HepG2 (cell line): ENCODE results near the gene SLC6A7. TPM values are rescaled to one million over a fixed set of nuclear protein-coding genes. Genes with fewer than 3 reads are reported as not detected.

Source experiments
- ATF4 ChIP-seq, 2 experiments: fragments of 450-650 bp in 1 of 2; sonication (generic) in 1 of 2; formaldehyde crosslinking; IDR thresholded peaks; 2 replicates each; pipeline versions ENCODE4 v1.5.0 to v1.8.0; 2020 to 2022; ENCODE audit warnings: mild to moderate bottlenecking in 1 of 2, missing genetic modification reagents in 1 of 2
- CEBPG ChIP-seq: IDR thresholded peaks from 2 replicates; pipeline ENCODE4 v1.6.1; 2016
- GABPA ChIP-seq, 2 experiments: IDR thresholded peaks; 2 replicates each; pipeline ENCODE4 v1.6.1; 2011 to 2016; ENCODE audit warnings: low read depth in 2 of 2, low read length in 1 of 2, missing biosample characterization in 1 of 2, missing genetic modification characterization in 1 of 2
- GZF1 ChIP-seq: sonication (generic); formaldehyde crosslinking; IDR thresholded peaks from 2 replicates; pipeline ENCODE4 v1.5.1; 2020; ENCODE audit warnings: mild to moderate bottlenecking, missing genetic modification reagents
- HDAC1 ChIP-seq: sonication (generic); formaldehyde crosslinking; IDR thresholded peaks from 2 replicates; pipeline ENCODE4 v1.5.1; 2020; ENCODE audit warnings: mild to moderate bottlenecking, missing genetic modification reagents
- HOXA3 ChIP-seq: sonication (generic); formaldehyde crosslinking; IDR thresholded peaks from 2 replicates; pipeline ENCODE4 v1.5.0; 2020; ENCODE audit warnings: missing genetic modification reagents
- MIER2 ChIP-seq: IDR thresholded peaks from 2 replicates; pipeline ENCODE4 v1.6.1; 2016; ENCODE audit warnings: missing biosample characterization, missing genetic modification reagents
- NFYC ChIP-seq: IDR thresholded peaks from 2 replicates; pipeline ENCODE4 v1.6.1; 2016; ENCODE audit warnings: missing genetic modification reagents, missing compliant biosample characterization
- PCBP1 ChIP-seq: fragments of 200-400 bp; formaldehyde crosslinking; IDR thresholded peaks from 2 replicates; pipeline ENCODE4 v1.6.1; 2017; ENCODE audit warnings: mild to moderate bottlenecking, low read depth, low read length, borderline replicate concordance
- PITX1 ChIP-seq: sonication (generic); formaldehyde crosslinking; IDR thresholded peaks from 2 replicates; pipeline ENCODE4 v1.5.1; 2020; ENCODE audit warnings: mild to moderate bottlenecking, missing genetic modification reagents
- TBX2 ChIP-seq: sonication (generic); formaldehyde crosslinking; IDR thresholded peaks from 2 replicates; pipeline ENCODE4 v1.5.0; 2020; ENCODE audit warnings: missing genetic modification reagents, mild to moderate bottlenecking, borderline replicate concordance
- TERF1 ChIP-seq: sonication (generic); formaldehyde crosslinking; IDR thresholded peaks from 2 replicates; pipeline ENCODE4 v1.8.0; 2022; ENCODE audit warnings: mild to moderate bottlenecking, missing genetic modification reagents, moderate library complexity
- ZBTB34 ChIP-seq: sonication (generic); formaldehyde crosslinking; IDR thresholded peaks from 2 replicates; pipeline ENCODE4 v1.8.0; 2022; ENCODE audit warnings: mild to moderate bottlenecking, missing genetic modification reagents
- ZNF407 ChIP-seq: sonication (generic); formaldehyde crosslinking; IDR thresholded peaks from one replicate; pipeline ENCODE4 v1.5.1; 2020; ENCODE audit warnings: mild to moderate bottlenecking, missing genetic modification reagents; ENCODE audit errors: not compliant biosample characterization
- ZSCAN21 ChIP-seq: sonication (generic); formaldehyde crosslinking; IDR thresholded peaks from 2 replicates; pipeline ENCODE4 v1.8.0; 2022; ENCODE audit warnings: mild to moderate bottlenecking, missing genetic modification reagents, moderate library complexity, borderline replicate concordance
- polyA plus RNA-seq, 8 experiments: library from polyadenylated mRNA; depleted of rRNA in 3 of 8; stranded (reverse) in 7 of 8; unstranded in 1 of 8; fragments of >200 nt; fragmentation: Illumina TruSeq in 4 of 8; extraction: Trizol in 4 of 8; gene quantifications; 2 replicates each; pipeline versions ENCODE4 v1.2.1 to v1.2.3, GENCODE V29; 2011 to 2016; ENCODE audit warnings: low read depth in 4 of 8, missing spikeins in 1 of 8, mixed read lengths in 1 of 8; ENCODE audit not compliant: insufficient read depth in 1 of 8
- total RNA-seq, 5 experiments: library from RNA; depleted of rRNA; stranded (reverse); fragments of >200 nt; fragmentation: Illumina TruSeq; extraction: Trizol; gene quantifications; 2 replicates each; pipeline ENCODE4 v1.2.3, GENCODE V29; 2016; ENCODE audit warnings: low read depth in 1 of 5
- TF ChIP-seq, protein P1 (sequence below): sonication (generic); formaldehyde crosslinking; IDR thresholded peaks from 2 replicates; pipeline ENCODE4 v1.5.0; 2020; ENCODE audit warnings: mild to moderate bottlenecking, missing genetic modification reagents

SLC6A7 gene
- total and polyA plus RNA-seq, 2 of the 13 experiments (the other 11 are each of a cell fraction or from before 2014, with no cell fraction given) = not detected

- TF ChIP-seq CEBPG (CRISPR knock-in tag) = peak; percentile 92
- TF ChIP-seq TBX2 (CRISPR knock-in tag) = peak; percentile 78; the same call in 1 of the 2 replicates
- TF ChIP-seq PITX1 (CRISPR knock-in tag) = 0 out of 2 replicates have a peak, but pooled peaks have one; percentile 44
- TF ChIP-seq, protein P1, sequence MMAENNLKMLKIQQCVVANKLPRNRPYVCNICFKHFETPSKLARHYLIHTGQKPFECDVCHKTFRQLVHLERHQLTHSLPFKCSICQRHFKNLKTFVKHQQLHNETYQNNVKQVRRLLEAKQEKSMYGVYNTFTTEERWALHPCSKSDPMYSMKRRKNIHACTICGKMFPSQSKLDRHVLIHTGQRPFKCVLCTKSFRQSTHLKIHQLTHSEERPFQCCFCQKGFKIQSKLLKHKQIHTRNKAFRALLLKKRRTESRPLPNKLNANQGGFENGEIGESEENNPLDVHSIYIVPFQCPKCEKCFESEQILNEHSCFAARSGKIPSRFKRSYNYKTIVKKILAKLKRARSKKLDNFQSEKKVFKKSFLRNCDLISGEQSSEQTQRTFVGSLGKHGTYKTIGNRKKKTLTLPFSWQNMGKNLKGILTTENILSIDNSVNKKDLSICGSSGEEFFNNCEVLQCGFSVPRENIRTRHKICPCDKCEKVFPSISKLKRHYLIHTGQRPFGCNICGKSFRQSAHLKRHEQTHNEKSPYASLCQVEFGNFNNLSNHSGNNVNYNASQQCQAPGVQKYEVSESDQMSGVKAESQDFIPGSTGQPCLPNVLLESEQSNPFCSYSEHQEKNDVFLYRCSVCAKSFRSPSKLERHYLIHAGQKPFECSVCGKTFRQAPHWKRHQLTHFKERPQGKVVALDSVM (CRISPR knock-in tag) = no peak
- no peak for TF ChIP-seq ZNF407 (CRISPR knock-in tag)
- no peak for TF ChIP-seq PCBP1
- peak; percentile 74 for TF ChIP-seq HDAC1 (CRISPR knock-in tag)
- no peak for TF ChIP-seq NFYC (CRISPR knock-in tag)
- no peak for TF ChIP-seq GABPA (IDR thresholded peaks at IDR 0.05; ENCODE audit: low read depth, low read length)
- no peak for TF ChIP-seq GABPA (CRISPR knock-in tag; IDR thresholded peaks at IDR 0.05; ENCODE audit: low read depth)
- peak; percentile 78 for TF ChIP-seq HOXA3 (CRISPR knock-in tag)
- TF ChIP-seq ZSCAN21 = peak; percentile 66; the same call in 1 of the 2 replicates
- TF ChIP-seq ATF4 (CRISPR knock-in tag; IDR thresholded peaks at IDR 0.05) = peak in 1 of 2 experiments; percentile 97; a peak in 2 of 4 replicates
- no peak for TF ChIP-seq MIER2 (CRISPR knock-in tag)
- TF ChIP-seq GZF1 = no peak
- 0 out of 2 replicates have a peak, but pooled peaks have one; percentile 38 for TF ChIP-seq ZBTB34
- TF ChIP-seq TERF1 (CRISPR knock-in tag) = no peak
Observed at GRCh38 chr5:150142959-150143349, 46.9 kb upstream of the SLC6A7 start (continued).
